Measurements from ENCODE around the gene PARP12.

PARP12 gene

GRCh38 chr7:140049339-140050024 lies 13.3 kb downstream of the PARP12 start:
- POLR2A ChIA-PET = no interaction called here
- CTCF ChIA-PET = interaction anchor here (1.3 kb wide), 1 partner anchor 13 kb away, joined by 4 read pairs; the partner anchor contains the start of gene PARP12

GRCh38 chr7:140048989-140049338 lies 13.8 kb downstream of the PARP12 start:
- TF ChIP-seq CTCF (IDR thresholded peaks at IDR 0.05; ENCODE audit: control extremely low read depth, extremely low read depth, low read depth, missing control alignments) = no peak
- ChIA-PET CTCF (interaction anchor here (1.3 kb wide), 1 partner anchor 14 kb away, joined by 4 read pairs; the partner anchor contains the start of gene PARP12), POLR2A (no interaction called here)
- DNase-seq (ENCODE audit: extremely low spot score) = no peak

More at GRCh38 chr7:140049339-140050024, 13.3 kb downstream of the PARP12 start:
- TF ChIP-seq CTCF (IDR thresholded peaks at IDR 0.05; ENCODE audit: control extremely low read depth, extremely low read depth, low read depth, missing control alignments) = no peak
- no peak for DNase-seq (ENCODE audit: extremely low spot score)

- DNase-seq (ENCODE audit: extremely low spot score) = no peak
- ChIA-PET CTCF (no interaction called here), POLR2A (no interaction called here)
- no peak for TF ChIP-seq CTCF (IDR thresholded peaks at IDR 0.05; ENCODE audit: control extremely low read depth, extremely low read depth, low read depth, missing control alignments)
Measured at GRCh38 chr7:140048138-140048537, 14.6 kb downstream of the PARP12 start.

GRCh38 chr7:140047197-140047596 lies 15.6 kb downstream of the PARP12 start:
- ChIA-PET CTCF (no interaction called here), POLR2A (no interaction called here)
- no peak for TF ChIP-seq CTCF (IDR thresholded peaks at IDR 0.05; ENCODE audit: control extremely low read depth, extremely low read depth, low read depth, missing control alignments)
- no peak for DNase-seq (ENCODE audit: extremely low spot score)

- no peak for DNase-seq (ENCODE audit: extremely low spot score)
- POLR2A ChIA-PET = no interaction called here
- no peak for TF ChIP-seq CTCF (IDR thresholded peaks at IDR 0.05; ENCODE audit: control extremely low read depth, extremely low read depth, low read depth, missing control alignments)
- CTCF ChIA-PET = interaction anchor here (1.3 kb wide), 1 partner anchor 16 kb away, joined by 4 read pairs; no protein-coding TSS in a partner anchor
Measured at GRCh38 chr7:140045697-140046096, 17.1 kb downstream of the PARP12 start.

- POLR2A ChIA-PET = no interaction called here
- CTCF ChIA-PET = interaction anchor here (0.7 to 1.3 kb wide), 2 partner anchors 9 to 17 kb away, joined by 3 to 4 read pairs; no protein-coding TSS in a partner anchor
- no peak for TF ChIP-seq CTCF (IDR thresholded peaks at IDR 0.05; ENCODE audit: control extremely low read depth, extremely low read depth, low read depth, missing control alignments)
Measured at GRCh38 chr7:140044251-140044650, 18.5 kb downstream of the PARP12 start.

More at GRCh38 chr7:140044251-140044650, 18.5 kb downstream of the PARP12 start:
- DNase-seq (ENCODE audit: extremely low spot score) = no peak

Data from GM10248 (cell line).